ENCODE results near the gene IQGAP3.

The IQGAP3 gene

GRCh38 chr1:156480411-156481192 is 91.8 kb downstream of the IQGAP3 start:
- DNase-seq (ENCODE audit: low spot score) = peak; percentile 75

GRCh38 chr1:156480016-156480370 is 92.4 kb downstream of the IQGAP3 start:
- DNase-seq (ENCODE audit: low spot score) = peak; percentile 38

- no peak for DNase-seq (ENCODE audit: low spot score)
These were observed 93.0 kb downstream of the IQGAP3 start for GRCh38 chr1:156479093-156480015.

GRCh38 chr1:156478250-156478627 is 94.1 kb downstream of the IQGAP3 start:
- DNase-seq (ENCODE audit: low spot score) = no peak

- DNase-seq (ENCODE audit: low spot score) = no peak
These were observed 94.7 kb downstream of the IQGAP3 start for GRCh38 chr1:156477526-156478249.

- DNase-seq (ENCODE audit: low spot score) = no peak
These were observed 95.7 kb downstream of the IQGAP3 start for GRCh38 chr1:156476501-156477298.

- DNase-seq (ENCODE audit: low spot score) = no peak
These were observed 96.5 kb downstream of the IQGAP3 start for GRCh38 chr1:156475568-156476500.

Measured in hematopoietic multipotent progenitor cell treated with erythropoietin and hydrocortisone succinate and interleukin-3 and kit ligand, for 17 days (in vitro differentiated cells).